Inflammatory macrophage (primary cell): ENCODE data around the gene NCAPD2.

Source experiments
- DNase-seq, 2 donors: peaks; one replicate each; pipeline ENCODE4 v3.0.0-alpha.2; 2020 to 2022

Gene NCAPD2

GRCh38 chr12:6574576-6575295 lies 80.8 kb downstream of the NCAPD2 start:
- DNase-seq = no peak

GRCh38 chr12:6575648-6576047 lies 81.7 kb downstream of the NCAPD2 start:
- no peak for DNase-seq
